HG03045 (cell line): Measurements from ENCODE around the gene RNF2.

ENCODE experiments used
- ATAC-seq: cut with Tn5 transposase; IDR thresholded peaks from one replicate; pipeline ENCODE4 v1.9.1; 2021; ENCODE audit warnings: mild to moderate bottlenecking, moderate library complexity; ENCODE audit not compliant: unreplicated experiment

The RNF2 gene

DNA sequence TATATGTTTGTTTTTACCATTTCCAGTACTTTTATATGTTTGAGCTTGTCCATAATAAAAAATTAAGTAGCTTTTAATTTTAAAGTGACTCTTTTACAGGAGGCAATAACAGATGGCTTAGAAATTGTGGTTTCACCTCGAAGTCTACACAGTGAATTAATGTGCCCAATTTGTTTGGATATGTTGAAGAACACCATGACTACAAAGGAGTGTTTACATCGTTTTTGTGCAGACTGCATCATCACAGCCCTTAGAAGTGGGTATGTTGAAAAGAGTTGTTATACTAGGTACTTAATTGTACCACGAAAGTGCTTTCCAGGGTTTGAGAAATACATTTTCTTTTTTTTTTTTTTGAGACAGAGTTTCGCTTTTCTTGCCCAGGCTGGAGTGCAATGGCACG, 46.1 kb downstream of the RNF2 start:
- no peak for ATAC-seq

DNA sequence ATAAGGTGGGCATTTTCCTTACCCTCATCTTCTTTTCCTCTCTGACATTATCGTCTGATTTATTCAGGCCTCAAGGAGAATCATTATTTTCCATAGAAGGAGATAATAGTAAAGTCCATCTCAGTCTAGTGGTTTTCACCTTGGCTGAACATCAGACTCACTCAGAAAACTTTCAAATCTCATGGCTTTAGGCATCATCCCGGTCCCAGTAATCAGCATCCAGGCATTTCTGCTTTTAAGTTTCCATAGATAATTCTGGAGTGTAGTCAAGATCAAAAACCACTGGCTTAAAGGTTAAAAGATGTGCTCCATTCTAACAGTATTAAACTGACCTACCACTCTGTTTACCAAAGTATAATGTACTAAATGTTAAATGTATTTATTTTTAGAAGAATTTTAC, 49.4 kb downstream of the RNF2 start:
- ATAC-seq = no peak

DNA sequence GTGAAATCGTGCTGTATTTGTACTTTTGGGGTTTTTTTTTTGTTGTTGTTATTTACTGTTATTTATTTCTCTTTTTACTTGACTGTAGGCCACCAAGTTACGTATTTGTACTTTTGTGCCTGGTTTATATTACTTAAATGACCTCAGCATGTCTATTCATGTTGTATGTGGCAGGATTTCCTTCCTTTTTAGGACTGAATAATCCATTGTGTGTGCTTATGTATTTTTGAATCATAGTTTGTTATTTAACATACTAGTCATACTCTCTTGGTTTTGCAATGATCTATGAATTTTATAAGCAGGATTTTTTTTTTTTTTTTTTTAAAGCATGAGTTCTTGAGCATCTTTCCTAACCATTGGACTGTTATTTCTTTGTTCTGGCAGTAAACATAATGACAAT, 51.2 kb downstream of the RNF2 start:
- ATAC-seq = no peak

DNA sequence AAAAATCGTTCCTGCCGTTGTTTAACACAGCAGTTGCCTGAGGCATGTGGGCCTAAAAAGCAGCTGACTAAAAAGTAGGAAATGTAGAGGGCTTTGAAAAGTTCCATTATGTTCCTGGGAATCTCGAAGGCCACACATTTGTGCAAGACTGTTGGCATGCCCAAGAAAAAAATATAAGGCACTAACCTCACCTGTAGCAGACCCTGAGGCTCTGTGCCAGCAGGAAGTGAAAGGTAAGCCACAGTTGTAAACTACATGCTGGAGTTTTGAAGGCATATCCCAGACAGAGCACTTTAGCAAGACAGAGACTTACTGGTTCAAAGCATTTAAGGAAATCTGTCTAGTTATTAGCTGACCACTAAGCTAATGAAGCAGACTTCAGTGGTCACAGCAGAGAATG, 58.7 kb downstream of the RNF2 start:
- no peak for ATAC-seq

DNA sequence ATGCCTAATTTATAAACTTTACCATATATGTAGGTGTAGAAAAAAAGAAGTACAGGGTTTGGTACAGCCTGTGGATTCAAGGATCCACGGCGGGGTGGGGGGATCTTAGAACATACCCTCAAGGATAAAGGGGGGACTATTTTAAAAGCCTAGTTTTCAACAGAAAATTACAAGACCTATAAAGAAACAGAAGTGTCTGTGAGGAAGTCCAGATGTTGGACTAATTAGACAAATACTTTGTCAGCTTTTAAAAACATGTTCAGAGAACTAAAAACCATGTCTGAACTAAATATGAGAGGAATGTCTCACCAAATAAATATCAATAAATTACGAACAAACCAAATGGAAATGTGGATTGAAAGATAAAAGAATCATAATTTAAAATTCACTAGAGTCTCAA, 59.8 kb downstream of the RNF2 start:
- ATAC-seq = no peak

DNA sequence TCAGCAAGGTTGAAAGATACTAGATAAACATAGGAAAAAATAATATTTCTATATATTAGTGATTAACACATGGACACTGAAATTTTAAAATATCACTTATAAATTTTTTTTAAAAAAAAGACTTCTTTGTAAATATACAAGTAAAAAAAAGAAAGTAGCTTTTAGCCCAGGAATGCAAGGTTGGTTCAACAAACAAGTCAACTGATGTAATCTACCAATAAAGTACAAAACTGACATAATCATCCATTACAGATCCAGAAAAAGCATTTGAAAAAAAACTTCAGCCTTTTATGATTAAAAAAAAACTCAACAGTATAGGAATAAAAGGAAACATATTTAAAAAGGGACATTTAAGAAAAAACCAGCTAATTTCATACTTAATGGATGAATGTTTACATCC, 63.0 kb downstream of the RNF2 start:
- no peak for ATAC-seq

DNA sequence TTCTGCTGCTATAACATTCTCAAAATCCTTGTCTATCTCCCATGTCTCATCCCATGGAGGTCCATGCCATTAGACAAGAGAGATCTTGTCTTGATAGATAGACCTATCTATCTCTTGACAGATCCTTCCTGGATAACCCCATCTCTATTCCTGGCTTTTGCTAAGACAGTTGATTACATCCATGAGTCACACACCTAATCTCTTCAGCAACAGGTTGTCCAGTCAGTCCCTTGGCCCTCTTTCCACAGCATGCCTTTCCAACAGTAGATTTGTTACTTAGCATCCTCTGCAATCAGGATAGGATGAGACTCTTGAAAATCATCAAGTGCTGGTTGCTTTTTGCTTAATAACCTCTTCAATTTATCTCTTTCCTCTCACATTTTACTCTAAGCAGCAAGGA, 64.8 kb downstream of the RNF2 start:
- no peak for ATAC-seq

DNA sequence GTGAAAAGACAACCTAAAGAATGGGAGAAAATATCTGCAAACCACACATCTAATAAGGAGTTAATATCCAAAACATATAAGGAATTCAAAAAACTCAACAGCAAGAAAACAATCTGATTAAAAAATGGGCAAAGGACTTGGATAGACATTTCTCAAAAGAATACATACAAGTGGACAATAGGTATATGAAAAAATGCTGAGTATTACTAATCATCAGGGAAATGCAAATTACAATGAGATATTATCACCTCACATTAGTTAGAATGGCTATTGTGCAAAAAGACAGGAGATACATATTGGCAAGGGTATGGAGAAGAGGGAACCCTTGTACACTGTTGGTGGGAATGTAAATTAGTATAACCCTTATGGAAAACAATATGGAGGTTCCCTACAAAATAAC, 66.5 kb downstream of the RNF2 start:
- ATAC-seq = no peak

DNA sequence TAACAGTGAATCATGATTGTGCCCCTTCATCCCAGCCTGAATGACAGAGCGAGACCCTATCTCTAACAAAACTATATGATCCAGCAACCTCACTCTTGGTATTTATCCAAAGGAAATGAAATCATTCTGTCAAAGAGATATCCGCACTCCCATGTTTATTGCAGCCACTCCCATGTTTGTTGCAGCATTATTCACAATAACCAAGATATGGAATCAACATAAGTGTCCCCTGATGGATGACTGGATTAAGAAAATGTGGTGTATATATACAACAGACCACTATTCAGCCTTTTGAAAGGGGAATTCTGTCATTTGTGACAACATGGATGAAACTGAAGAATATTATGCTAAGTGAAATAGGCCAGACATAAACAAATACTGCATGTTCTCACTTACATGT, 67.0 kb downstream of the RNF2 start:
- ATAC-seq = no peak

DNA sequence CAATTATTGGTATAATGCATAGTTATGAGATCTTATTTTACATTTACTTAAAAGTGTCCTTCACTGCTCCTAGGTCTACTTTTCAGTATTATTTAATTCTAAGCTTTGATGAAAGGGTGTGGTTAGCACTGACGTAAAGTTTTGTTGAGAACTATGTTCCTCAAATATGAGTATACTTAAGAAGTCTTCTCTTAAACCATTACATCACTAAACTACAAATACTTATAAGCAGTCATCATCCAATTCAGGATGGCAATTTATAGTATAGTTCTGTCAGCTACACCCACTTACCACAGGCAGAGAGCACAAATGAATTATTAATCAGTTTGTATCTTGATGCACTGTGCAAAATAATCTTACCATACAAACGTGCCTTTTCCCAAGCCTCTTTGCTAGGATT, 84.3 kb downstream of the RNF2 start:
- no peak for ATAC-seq

DNA sequence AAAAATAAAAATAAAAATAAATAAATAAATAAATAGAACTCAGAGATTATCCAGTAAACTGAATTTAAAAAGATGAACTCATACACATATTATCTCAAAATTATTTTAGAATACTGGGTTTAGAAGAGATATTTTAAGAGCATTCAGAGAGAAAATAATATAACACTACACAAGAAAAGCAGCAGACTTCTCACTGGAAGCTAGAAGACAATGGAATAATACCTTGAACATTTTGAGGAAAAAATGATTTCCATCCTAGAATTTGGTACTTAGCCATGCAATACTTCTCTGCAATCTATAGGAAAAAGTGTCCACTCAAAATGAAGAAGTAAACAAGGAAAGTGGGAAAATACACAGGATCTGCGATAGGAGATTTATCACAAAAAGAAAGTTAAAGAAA, 87.2 kb downstream of the RNF2 start:
- no peak for ATAC-seq

DNA sequence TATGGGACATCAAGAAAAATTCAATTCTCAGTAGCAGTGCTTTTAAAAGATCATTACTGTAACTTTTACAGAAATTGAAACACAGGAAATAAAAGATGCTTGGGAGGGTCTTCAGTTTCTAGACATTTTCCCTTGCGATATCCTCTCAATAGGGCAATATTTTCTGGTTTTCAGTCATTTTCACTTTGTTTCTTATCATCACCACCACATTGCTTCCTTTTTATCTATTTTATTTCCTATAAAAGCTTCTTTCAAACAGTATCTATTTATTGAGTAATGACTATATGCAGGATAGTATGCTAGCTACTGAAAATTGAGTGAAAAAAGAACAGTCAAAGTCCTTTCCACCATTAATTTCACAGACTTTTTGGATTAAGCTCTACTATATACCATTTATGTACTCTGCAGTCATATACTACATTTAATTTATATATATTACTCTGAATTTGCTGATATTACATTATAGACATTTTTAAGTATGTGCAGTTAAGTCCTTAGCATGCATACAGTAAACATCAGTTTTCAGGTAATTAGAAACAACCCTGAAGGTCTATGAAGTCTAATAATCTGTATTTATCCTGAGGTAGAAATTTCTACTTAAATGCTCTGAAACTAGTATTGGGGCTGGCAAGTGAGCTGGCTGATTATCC, 92.7 kb downstream of the RNF2 start:
- no peak for ATAC-seq

DNA sequence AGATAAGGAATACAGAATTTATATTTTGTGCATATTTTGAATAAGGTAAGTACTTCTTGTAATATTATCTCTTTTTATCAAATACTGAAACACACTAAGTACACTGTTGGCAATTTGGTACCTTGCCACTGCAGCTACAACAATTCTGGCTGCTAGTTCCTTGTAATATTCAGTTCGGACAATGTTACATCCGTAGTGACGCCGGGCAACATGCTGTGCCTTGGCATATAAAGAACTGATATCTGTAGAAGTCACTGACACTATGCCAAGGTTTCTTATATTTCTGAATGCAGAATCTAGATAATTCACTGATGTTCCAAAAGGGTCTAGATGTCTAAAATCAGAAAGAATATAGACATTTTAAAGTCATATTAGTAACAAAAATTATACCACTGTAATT, 93.9 kb downstream of the RNF2 start:
- no peak for ATAC-seq

DNA sequence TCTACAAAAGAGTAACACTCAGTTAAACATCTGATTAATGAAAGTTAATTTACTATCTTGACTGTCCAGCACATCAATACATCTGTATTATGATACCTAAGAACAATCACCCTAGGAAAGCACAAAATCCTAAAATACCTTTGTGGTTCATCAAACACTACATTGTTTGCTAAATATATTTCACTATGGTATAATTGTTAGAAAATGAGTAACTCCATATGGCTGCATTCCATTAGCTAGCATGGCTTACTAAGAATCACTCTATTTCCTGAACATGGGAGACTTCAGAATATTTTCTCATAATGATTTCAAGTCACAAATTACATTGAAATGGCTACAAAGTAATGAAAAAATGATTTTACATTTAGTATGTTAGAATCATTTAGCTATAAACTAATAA, 98.9 kb downstream of the RNF2 start:
- no peak for ATAC-seq

DNA sequence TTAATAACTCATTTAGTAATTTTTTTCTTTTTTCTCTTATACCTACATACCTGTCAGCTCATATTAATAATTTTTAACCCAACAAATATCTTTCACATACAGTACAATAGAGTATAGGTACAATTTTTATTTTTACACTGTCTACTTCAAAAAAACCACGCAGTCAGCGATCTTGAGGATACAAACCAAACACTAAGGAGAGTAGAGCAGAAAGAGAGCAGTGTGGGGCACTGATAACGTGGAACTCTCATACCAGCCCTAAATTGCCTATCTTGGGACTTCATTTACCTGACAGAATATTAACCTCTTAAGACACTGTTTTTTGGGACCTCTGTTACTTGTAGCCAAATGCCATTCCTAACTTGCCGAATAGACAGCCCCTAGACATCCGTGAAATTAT, 105.9 kb downstream of the RNF2 start:
- no peak for ATAC-seq
